Ovary (tissue), 3 donors: ENCODE data around the gene ATP10D.

Source experiments
- CTCF ChIP-seq, 3 donors: fragments of 450-650 bp in 2 of 3; fragments of 200-600 bp in 1 of 3; IDR thresholded peaks; one replicate each; pipeline versions ENCODE4 v1.5.1 to v1.8.0; 2016 to 2022; ENCODE audit warnings: antibody characterized with exemption in 3 of 3, mild to moderate bottlenecking in 1 of 3
- POLR2A ChIP-seq: fragments of 450-650 bp; IDR thresholded peaks from one replicate; pipeline ENCODE4 v1.6.1; 2017; ENCODE audit warnings: antibody characterized with exemption, mild to moderate bottlenecking, moderate library complexity
- donor health status: DM: no; HTN: no; CAD: no.

- TF ChIP-seq CTCF (IDR thresholded peaks at IDR 0.05) (no peak), POLR2A (no peak)
These were observed 15.7 kb downstream of the ATP10D start for GRCh38 chr4:47500776-47501175.
